Heart left ventricle (tissue), 13 donors: ENCODE results near the gene GALNT12.

Experiments used
- CTCF ChIP-seq, 12 donors: fragments of 200-600 bp; sonication (generic) in 4 of 12; IDR thresholded peaks; one replicate each; pipeline versions ENCODE4 v1.5.0 to v1.8.0; 2018 to 2022; ENCODE audit warnings: antibody characterized with exemption in 12 of 12, mild to moderate bottlenecking in 5 of 12
- POLR2A ChIP-seq, 2 donors: fragments of 450-650 bp; IDR thresholded peaks; one replicate each; pipeline ENCODE4 v1.6.1; 2017; ENCODE audit warnings: antibody characterized with exemption in 2 of 2, mild to moderate bottlenecking in 2 of 2, moderate library complexity in 2 of 2
- donor health status: ischemic (EF 13 %, LVEDD 7.1; RV severe dilation, severe dysfunction).
- donor health status: DM: no; HTN: yes; CAD: no.
- donor health status: DM: no; HTN: no; CAD: no.
- donor health status: ischemic (EF 25% LVEDD 6.9; RV normal size, moderate dysfunction).
- donor health status: ischemic (EF 25% LVEDD 5.7; RV mildly dilated, moderate dysfunction).
- donor health status: ischemic (EF 35%, LVEDD 5.7; RV mildly dilated, moderate dysfunction).
- donor health status: nonischemic (EF 11% LVEDD 7.7; RV severe dilation, severe dysfunction).
- donor health status: DM: yes; HTN: yes; CAD: no.
- donor health status: PGD.
- donor health status: ischemic (EF 29% LVEDD 5.4; RV normal size, mild dysfunction).
- donor health status: nonischemic (EF 23%, LVEDD 6.1; RV moderate dilation, normal function).

DNA sequence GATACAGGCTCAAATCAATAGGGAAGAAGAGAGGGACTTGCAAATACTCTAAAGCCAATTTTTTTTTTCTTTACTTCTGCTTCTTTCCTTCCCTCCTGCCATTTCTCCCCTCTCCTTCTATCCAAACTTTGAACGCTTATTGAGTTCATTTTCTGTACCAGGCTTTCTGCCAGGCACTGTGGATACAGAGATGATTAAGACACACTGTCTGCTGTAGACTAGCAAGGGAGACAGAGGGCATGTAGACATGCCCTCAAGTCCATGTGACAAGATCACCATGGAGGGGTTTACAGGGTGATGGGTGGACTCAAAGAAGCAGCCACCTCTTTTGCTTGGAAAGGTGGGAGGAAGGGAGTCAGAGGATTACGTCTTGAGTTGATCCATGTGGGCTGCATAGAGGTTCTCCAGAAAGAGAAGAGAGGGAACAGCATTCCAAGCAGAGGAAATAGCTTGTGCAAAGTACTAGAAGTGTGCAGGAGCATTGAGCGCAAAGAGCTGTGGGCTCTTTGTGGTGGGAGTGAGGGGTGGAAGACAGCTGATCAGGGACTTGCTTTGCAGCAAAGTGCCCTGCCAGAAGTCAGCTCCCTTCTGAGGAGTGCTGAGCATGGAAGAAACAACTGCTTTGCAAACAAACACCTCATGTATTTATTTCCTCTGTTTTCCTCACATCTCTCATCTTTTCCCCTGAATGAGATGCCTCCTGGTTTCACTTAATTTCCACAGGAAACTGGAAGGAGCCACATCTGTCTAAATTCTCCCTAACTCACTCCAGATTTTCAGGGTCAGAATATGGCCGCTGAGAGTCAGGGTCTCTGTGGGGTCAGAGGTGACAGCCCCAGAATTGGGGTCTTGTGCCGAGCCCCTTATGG lies 71.9 kb downstream of the GALNT12 start:
- TF ChIP-seq POLR2A (IDR thresholded peaks at IDR 0.05) (no peak), CTCF (IDR thresholded peaks at IDR 0.05) (no peak)
